ENCODE measurements around the gene KRT9. TPM values are rescaled to one million over a fixed set of nuclear protein-coding genes. Genes with fewer than 3 reads are reported as not detected.
"Not testable (repeated sequence)": the region's sequence is repeated elsewhere in the genome, so short reads cannot be mapped to it uniquely, and the experiment has no call there.

Gene KRT9
- polyA plus RNA-seq (ENCODE audit: insufficient read length): not detected
- long read RNA-seq, donor 1: 0 reads
- long read RNA-seq, donor 2: 0 reads
- long read RNA-seq, donor 3: 0 reads
- long read RNA-seq, donor 4: 0 reads
- long read RNA-seq, donor 5: 0 reads
- long read RNA-seq, donor 6: 0 reads
- long read RNA-seq, donor 7: 0 reads
- long read RNA-seq, donor 8: 0 reads

GRCh38 chr17:41571561-41572434 is at the start of gene KRT9:
TSS of gene KRT9 (minus strand) at chr17:41572059. CDS start at chr17:41571992, 67 bp downstream.
- DNase-seq: no peak

GRCh38 chr17:41621435-41621817 is 49.6 kb upstream of the KRT9 start:
- DNase-seq: not testable (repeated sequence)

- no peak for DNase-seq
Measured at GRCh38 chr17:41620583-41621434, 49.0 kb upstream of the KRT9 start.

- DNase-seq: not testable (repeated sequence)
Measured at GRCh38 chr17:41619927-41620582, 48.2 kb upstream of the KRT9 start.

- DNase-seq: no peak
Measured at GRCh38 chr17:41619036-41619926, 47.4 kb upstream of the KRT9 start.

GRCh38 chr17:41618341-41619035 is 46.6 kb upstream of the KRT9 start:
- no peak for DNase-seq

- DNase-seq: no peak
Measured at GRCh38 chr17:41617698-41618097, 45.8 kb upstream of the KRT9 start.

- no peak for DNase-seq
Measured at GRCh38 chr17:41617136-41617535, 45.3 kb upstream of the KRT9 start.

- not testable (repeated sequence) for DNase-seq
Measured at GRCh38 chr17:41616486-41616885, 44.6 kb upstream of the KRT9 start.

GRCh38 chr17:41615454-41615853 is 43.6 kb upstream of the KRT9 start:
- DNase-seq: no peak

GRCh38 chr17:41614767-41615166 is 42.9 kb upstream of the KRT9 start:
- not testable (repeated sequence) for DNase-seq

GRCh38 chr17:41614098-41614497 is 42.2 kb upstream of the KRT9 start:
- no peak for DNase-seq

- no peak for DNase-seq
Measured at GRCh38 chr17:41613277-41614082, 41.6 kb upstream of the KRT9 start.

- not testable (repeated sequence) for DNase-seq
Measured at GRCh38 chr17:41612376-41613160, 40.7 kb upstream of the KRT9 start, which contains the start of gene KRT16. TSS of gene KRT16 (minus strand) at chr17:41612767. CDS start at chr17:41612688, 79 bp downstream.

GRCh38 chr17:41610965-41611640 is 39.2 kb upstream of the KRT9 start:
- DNase-seq: no peak

GRCh38 chr17:41610061-41610517 is 38.2 kb upstream of the KRT9 start:
- not testable (repeated sequence) for DNase-seq

- DNase-seq: not testable (repeated sequence)
Measured at GRCh38 chr17:41606930-41607329, 35.1 kb upstream of the KRT9 start.

- no peak for DNase-seq
Measured at GRCh38 chr17:41602524-41602923, 30.7 kb upstream of the KRT9 start.
